ENCODE measurements around the gene COX11. TPM values are rescaled to one million over a fixed set of nuclear protein-coding genes. Genes with fewer than 3 reads are reported as not detected.

Gene COX11, protein sequence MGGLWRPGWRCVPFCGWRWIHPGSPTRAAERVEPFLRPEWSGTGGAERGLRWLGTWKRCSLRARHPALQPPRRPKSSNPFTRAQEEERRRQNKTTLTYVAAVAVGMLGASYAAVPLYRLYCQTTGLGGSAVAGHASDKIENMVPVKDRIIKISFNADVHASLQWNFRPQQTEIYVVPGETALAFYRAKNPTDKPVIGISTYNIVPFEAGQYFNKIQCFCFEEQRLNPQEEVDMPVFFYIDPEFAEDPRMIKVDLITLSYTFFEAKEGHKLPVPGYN
- 10 to 100 TPM; 76.4 to 84.9 (median 76.6) TPM for polyA plus RNA-seq (ENCODE audit: insufficient read length in 3 of 3)

DNA sequence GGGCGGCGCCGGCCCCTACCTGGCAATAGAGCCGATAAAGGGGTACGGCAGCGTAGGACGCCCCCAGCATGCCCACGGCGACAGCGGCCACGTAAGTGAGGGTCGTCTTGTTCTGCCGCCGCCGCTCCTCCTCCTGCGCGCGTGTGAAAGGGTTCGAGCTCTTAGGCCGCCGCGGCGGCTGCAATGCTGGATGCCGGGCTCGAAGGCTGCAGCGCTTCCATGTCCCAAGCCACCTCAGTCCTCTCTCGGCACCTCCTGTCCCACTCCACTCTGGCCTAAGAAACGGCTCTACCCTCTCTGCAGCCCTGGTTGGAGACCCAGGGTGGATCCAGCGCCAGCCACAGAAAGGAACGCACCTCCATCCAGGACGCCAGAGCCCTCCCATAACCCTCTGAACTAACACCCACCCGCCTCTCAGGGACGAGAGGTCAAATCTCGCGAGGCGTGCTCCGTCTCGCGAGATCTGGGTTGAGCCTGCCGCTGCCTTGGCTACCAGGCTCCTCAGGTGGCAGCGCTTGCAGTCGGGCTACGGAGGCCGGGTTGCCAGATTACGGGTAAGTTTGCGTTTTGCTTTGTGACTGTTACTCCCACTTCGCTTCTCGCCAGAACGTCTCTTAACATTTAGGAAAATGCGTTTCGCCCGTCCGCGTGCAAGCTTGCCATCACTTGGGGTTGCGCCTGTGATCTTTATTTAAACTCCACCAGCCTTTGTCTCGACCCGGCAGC, at the start of gene COX11, which contains the start of gene STXBP4:
Gene COX11 (minus strand): TSS at position 393 of the 726 bp plus-strand sequence. CDS start 8 bp downstream, at position 385.
Gene STXBP4 (plus strand): TSS at position 504 of the 726 bp plus-strand sequence. CDS start 17,455 bp downstream, outside the sequence.
- peak; percentile 94 to 97 (median 95) for DNase-seq (ENCODE audit: low read depth in 3 of 3, low spot score in 2 of 3)

DNA sequence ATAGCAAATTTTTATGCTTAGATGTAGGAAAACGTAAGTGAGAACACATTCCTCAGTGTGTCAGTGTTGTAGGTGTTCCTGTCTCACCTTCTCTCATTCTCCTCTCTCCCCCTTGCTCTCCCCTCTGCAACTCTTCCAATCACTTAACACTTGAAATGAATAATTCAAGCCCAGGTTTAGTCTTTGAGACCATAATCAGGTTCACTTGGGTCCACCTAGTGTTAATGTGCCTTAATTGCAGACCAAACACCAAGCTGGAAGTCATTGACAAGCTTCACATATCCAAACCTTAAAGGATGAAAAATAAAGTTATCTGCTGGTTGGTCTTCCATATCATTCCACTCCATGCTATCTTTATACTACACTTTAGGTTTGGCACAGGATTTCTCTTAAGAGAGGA, 37.1 kb upstream of the COX11 start:
- DNase-seq (ENCODE audit: low read depth in 3 of 3, low spot score in 2 of 3) = no peak

- DNase-seq (ENCODE audit: low read depth in 3 of 3, low spot score in 2 of 3) = no peak
Measured at GRCh38 chr17:55004484-55004883, 36.0 kb upstream of the COX11 start.

GRCh38 chr17:55002458-55002857, 34.0 kb upstream of the COX11 start:
- DNase-seq (ENCODE audit: low read depth in 3 of 3, low spot score in 2 of 3) = no peak

DNA sequence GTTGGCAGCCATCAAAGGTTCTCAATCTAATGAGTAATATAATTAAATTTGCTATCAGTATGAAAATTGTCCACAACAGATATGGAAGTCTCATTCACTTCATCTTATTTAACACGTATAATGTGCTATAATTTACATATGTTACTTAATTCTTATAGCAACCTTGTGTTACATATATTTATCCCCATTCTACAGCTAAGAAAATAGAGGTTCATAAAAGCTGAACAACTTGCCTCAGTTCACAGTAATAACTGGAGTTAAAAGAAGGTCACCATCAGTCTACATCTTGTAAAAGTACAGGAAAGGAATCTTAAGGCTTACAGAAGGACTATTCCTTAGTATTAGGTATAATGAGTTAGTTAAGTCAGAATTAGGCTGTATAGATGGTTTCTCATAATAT, 28.0 kb upstream of the COX11 start:
- no peak for DNase-seq (ENCODE audit: low read depth in 3 of 3, low spot score in 2 of 3)

GRCh38 chr17:54992797-54993639, 24.6 kb upstream of the COX11 start:
- DNase-seq (ENCODE audit: low read depth in 3 of 3, low spot score in 2 of 3) = peak; percentile 23 to 35 (median 29)

- DNase-seq (ENCODE audit: low read depth in 3 of 3, low spot score in 2 of 3) = no peak
Measured at GRCh38 chr17:54991567-54991966, 23.1 kb upstream of the COX11 start.

- DNase-seq (ENCODE audit: low read depth in 3 of 3, low spot score in 2 of 3) = no peak
Measured at GRCh38 chr17:54990118-54990517, 21.7 kb upstream of the COX11 start.

GRCh38 chr17:54985476-54985875, 17.0 kb upstream of the COX11 start:
- no peak for DNase-seq (ENCODE audit: low read depth in 3 of 3, low spot score in 2 of 3)

GRCh38 chr17:54983260-54983659, 14.8 kb upstream of the COX11 start:
- DNase-seq (ENCODE audit: low read depth in 3 of 3, low spot score in 2 of 3) = no peak

DNA sequence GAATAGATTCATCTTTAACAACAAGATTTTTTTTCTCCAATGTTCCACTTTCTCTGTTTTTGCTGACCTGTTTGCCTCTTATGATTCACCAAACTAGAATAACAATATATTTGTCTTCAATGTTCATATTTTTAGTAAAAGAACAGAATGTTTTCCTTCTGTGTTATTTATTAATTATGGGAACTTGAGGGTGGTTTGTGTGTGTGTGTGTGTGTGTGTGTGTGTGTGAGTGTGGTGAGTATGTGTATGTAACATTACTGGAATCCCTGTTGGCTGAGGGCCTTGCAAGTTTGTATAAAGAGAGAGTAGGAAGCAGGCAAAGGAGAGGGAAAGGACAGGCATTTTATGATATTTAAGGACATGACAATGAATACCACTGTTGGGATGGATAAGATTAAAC, 13.9 kb upstream of the COX11 start:
- DNase-seq (ENCODE audit: low read depth in 3 of 3, low spot score in 2 of 3) = no peak

DNA sequence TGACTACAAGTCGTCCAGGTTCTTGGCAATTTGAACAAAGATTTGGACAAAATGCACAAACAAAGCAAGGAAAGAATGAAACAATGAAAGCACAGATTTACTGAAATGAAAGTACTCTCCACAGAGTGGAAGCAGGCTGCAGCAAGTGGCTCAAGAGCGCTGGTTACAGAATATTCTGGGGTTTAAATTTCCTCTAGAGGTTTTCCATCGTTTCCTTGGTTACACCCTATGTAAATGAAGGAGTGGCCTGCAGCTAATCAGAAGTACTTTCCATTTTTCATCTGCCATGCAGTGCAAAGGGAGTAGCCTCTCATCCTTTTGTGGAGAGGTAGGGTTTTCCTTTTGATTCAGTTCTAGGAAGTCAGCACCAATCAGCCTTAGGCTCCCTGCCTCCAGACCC, 11.9 kb upstream of the COX11 start:
- DNase-seq (ENCODE audit: low read depth in 3 of 3, low spot score in 2 of 3) = no peak

- DNase-seq (ENCODE audit: low read depth in 3 of 3, low spot score in 2 of 3) = no peak
Measured at GRCh38 chr17:54979657-54980056, 11.2 kb upstream of the COX11 start.

DNA sequence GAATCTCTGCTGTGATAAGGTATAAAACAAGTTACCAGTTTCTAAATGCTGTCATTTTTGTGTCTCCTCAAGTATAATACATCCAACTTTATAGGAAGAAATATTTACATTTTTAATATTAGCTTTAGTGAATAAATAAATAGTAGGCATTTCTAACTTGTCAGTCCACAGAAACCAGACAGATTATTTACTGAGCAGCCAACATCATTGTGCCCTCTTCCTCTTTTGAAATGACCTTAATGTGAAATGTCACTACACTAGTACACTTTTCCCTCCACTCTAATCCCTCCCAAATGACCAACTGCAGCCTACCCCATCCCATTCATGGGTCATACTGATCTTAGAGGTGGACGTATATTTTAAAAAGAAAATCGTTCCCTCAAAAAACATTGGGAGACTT, 9.3 kb upstream of the COX11 start:
- DNase-seq (ENCODE audit: low read depth in 3 of 3, low spot score in 2 of 3) = no peak

GRCh38 chr17:54976316-54976715, 7.9 kb upstream of the COX11 start:
- DNase-seq (ENCODE audit: low read depth in 3 of 3, low spot score in 2 of 3) = no peak

- DNase-seq (ENCODE audit: low read depth in 3 of 3, low spot score in 2 of 3) = no peak
Measured at GRCh38 chr17:54974759-54975158, 6.3 kb upstream of the COX11 start.

DNA sequence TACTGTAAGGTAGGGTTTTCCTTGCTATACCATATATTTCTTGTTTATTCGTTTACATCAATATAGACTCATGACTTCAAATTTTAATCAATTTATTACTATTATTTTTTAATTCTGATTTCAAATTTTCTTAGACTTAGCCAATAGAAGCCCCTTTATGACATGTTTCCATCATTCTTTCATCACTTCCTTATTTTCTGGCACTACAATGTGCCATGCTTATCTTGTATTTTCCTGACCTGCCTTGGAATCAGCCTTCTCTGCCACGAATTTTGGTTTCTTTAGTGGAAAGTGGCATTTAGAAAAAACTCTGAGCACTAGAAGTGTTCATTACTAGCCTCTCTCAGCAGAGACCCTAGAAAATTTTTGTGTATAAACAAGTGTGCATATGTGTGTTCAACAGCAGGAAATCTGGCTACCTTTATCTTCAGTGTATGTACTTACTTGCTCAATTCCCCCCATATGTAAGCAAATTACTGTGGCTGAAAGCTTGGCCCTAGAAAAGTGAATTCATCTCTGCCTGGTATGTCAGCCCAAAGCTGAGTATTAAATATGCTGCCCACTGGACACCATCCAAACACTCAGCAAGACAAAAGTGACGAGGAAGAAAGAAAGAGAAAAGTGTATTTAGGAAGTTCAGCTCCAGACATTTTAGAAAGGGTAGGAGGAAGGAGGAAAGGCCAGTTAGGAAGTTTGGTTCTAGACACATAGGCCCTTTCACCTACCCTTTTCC, 4.1 kb upstream of the COX11 start:
- no peak for DNase-seq (ENCODE audit: low read depth in 3 of 3, low spot score in 2 of 3)

GRCh38 chr17:54971901-54972300, 3.4 kb upstream of the COX11 start:
- DNase-seq (ENCODE audit: low read depth in 3 of 3, low spot score in 2 of 3) = no peak

GRCh38 chr17:54971147-54971546, 2.7 kb upstream of the COX11 start:
- DNase-seq (ENCODE audit: low read depth in 3 of 3, low spot score in 2 of 3) = no peak
